ENCODE results near the gene HMGXB3.

Gene HMGXB3

GRCh38 chr5:150052226-150052955 is 51.9 kb downstream of the HMGXB3 start:
- in situ Hi-C loops (cut with MboI; ENCODE audit: low sequenced_read_pairs): no loop called here

GRCh38 chr5:150052956-150053712 is 52.6 kb downstream of the HMGXB3 start:
- in situ Hi-C loops (cut with MboI; ENCODE audit: low sequenced_read_pairs): no loop called here

- in situ Hi-C loops (cut with MboI; ENCODE audit: low sequenced_read_pairs): no loop called here
Observed at GRCh38 chr5:150053713-150054392, 53.3 kb downstream of the HMGXB3 start.

- in situ Hi-C loops (cut with MboI; ENCODE audit: low sequenced_read_pairs): no loop called here
Observed at GRCh38 chr5:150054569-150054968, 54.0 kb downstream of the HMGXB3 start.

- in situ Hi-C loops (cut with MboI; ENCODE audit: low sequenced_read_pairs): no loop called here
Observed at GRCh38 chr5:150055326-150056074, 55.0 kb downstream of the HMGXB3 start.

GRCh38 chr5:150056075-150056443 is 55.5 kb downstream of the HMGXB3 start:
- in situ Hi-C loops (cut with MboI; ENCODE audit: low sequenced_read_pairs): no loop called here

- in situ Hi-C loops (cut with MboI; ENCODE audit: low sequenced_read_pairs): no loop called here
Observed at GRCh38 chr5:150057052-150057451, 56.5 kb downstream of the HMGXB3 start.

- in situ Hi-C loops (cut with MboI; ENCODE audit: low sequenced_read_pairs): no loop called here
Observed at GRCh38 chr5:150057511-150057910, 57.0 kb downstream of the HMGXB3 start.

- in situ Hi-C loops (cut with MboI; ENCODE audit: low sequenced_read_pairs): no loop called here
Observed at GRCh38 chr5:150057996-150058395, 57.5 kb downstream of the HMGXB3 start.

- in situ Hi-C loops (cut with MboI; ENCODE audit: low sequenced_read_pairs): no loop called here
Observed at GRCh38 chr5:150058480-150059126, 58.1 kb downstream of the HMGXB3 start.

- in situ Hi-C loops (cut with MboI; ENCODE audit: low sequenced_read_pairs): no loop called here
Observed at GRCh38 chr5:150059623-150060022, 59.1 kb downstream of the HMGXB3 start.

GRCh38 chr5:150060471-150060870 is 59.9 kb downstream of the HMGXB3 start:
- in situ Hi-C loops (cut with MboI; ENCODE audit: low sequenced_read_pairs): no loop called here

GRCh38 chr5:150061538-150061995 is 61.0 kb downstream of the HMGXB3 start:
- in situ Hi-C loops (cut with MboI; ENCODE audit: low sequenced_read_pairs): no loop called here

GRCh38 chr5:150062216-150062922 is 61.8 kb downstream of the HMGXB3 start:
- in situ Hi-C loops (cut with MboI; ENCODE audit: low sequenced_read_pairs): no loop called here

- in situ Hi-C loops (cut with MboI; ENCODE audit: low sequenced_read_pairs): no loop called here
Observed at GRCh38 chr5:150063638-150064037, 63.1 kb downstream of the HMGXB3 start.

- in situ Hi-C loops (cut with MboI; ENCODE audit: low sequenced_read_pairs): no loop called here
Observed at GRCh38 chr5:150064681-150065220, 64.2 kb downstream of the HMGXB3 start.

GRCh38 chr5:150065346-150065745 is 64.8 kb downstream of the HMGXB3 start:
- in situ Hi-C loops (cut with MboI; ENCODE audit: low sequenced_read_pairs): no loop called here

GRCh38 chr5:150065886-150066285 is 65.3 kb downstream of the HMGXB3 start:
- in situ Hi-C loops (cut with MboI; ENCODE audit: low sequenced_read_pairs): no loop called here

- in situ Hi-C loops (cut with MboI; ENCODE audit: low sequenced_read_pairs): no loop called here
Observed at GRCh38 chr5:150066436-150066835, 65.9 kb downstream of the HMGXB3 start.

Measured in HL-60/S4 treated with retinoic acid at 250 ng/mL for 4 days and 3 days (cell line).